GM23338 (cell line): ENCODE measurements around the gene MS4A6A.

Experiments used
- NANOG ChIP-seq: IDR thresholded peaks from 2 replicates; pipeline ENCODE4 v1.6.1; 2016; ENCODE audit warnings: antibody characterized with exemption, borderline replicate concordance
- POLR2AphosphoS5 ChIP-seq: IDR thresholded peaks from 2 replicates; pipeline ENCODE4 v1.6.1; 2016; ENCODE audit warnings: antibody characterized with exemption, low read depth
- TF ChIP-seq, protein P1 (sequence below): IDR thresholded peaks from one replicate; pipeline ENCODE4 v1.6.1; 2018; ENCODE audit warnings: antibody characterized with exemption; ENCODE audit not compliant: unreplicated experiment
- TF ChIP-seq, protein P2 (sequence below), 2 experiments: fragments of 200-600 bp in 1 of 2; sonication (generic) in 1 of 2; conservative IDR thresholded peaks; 2 replicates each; pipeline versions ENCODE4 v1.5.1 to v1.6.1; 2016 to 2017; ENCODE audit warnings: antibody characterized with exemption in 2 of 2, low read depth in 2 of 2, mild to moderate bottlenecking in 2 of 2, moderate library complexity in 1 of 2

DNA sequence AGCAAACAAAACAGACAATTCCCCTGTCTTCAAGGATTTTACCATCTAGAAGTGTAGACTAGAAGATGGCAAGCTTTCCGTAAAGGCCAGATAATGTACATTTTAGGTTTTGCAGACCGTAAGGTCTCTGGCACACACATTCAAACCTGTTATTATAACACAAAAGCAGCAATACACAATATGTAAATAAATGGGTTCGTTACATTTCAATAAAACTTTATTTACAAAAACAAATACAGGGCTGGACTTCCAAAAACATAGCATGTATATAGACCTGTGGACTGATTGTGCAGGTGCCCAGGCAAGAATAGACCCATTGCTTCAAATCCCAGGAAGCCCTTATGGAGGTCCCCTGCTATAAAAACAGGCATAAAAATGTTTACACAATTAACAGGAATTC lies 27.1 kb upstream of the MS4A6A start:
- TF ChIP-seq, protein P1, sequence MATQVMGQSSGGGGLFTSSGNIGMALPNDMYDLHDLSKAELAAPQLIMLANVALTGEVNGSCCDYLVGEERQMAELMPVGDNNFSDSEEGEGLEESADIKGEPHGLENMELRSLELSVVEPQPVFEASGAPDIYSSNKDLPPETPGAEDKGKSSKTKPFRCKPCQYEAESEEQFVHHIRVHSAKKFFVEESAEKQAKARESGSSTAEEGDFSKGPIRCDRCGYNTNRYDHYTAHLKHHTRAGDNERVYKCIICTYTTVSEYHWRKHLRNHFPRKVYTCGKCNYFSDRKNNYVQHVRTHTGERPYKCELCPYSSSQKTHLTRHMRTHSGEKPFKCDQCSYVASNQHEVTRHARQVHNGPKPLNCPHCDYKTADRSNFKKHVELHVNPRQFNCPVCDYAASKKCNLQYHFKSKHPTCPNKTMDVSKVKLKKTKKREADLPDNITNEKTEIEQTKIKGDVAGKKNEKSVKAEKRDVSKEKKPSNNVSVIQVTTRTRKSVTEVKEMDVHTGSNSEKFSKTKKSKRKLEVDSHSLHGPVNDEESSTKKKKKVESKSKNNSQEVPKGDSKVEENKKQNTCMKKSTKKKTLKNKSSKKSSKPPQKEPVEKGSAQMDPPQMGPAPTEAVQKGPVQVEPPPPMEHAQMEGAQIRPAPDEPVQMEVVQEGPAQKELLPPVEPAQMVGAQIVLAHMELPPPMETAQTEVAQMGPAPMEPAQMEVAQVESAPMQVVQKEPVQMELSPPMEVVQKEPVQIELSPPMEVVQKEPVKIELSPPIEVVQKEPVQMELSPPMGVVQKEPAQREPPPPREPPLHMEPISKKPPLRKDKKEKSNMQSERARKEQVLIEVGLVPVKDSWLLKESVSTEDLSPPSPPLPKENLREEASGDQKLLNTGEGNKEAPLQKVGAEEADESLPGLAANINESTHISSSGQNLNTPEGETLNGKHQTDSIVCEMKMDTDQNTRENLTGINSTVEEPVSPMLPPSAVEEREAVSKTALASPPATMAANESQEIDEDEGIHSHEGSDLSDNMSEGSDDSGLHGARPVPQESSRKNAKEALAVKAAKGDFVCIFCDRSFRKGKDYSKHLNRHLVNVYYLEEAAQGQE = no peak
- TF ChIP-seq, protein P2, sequence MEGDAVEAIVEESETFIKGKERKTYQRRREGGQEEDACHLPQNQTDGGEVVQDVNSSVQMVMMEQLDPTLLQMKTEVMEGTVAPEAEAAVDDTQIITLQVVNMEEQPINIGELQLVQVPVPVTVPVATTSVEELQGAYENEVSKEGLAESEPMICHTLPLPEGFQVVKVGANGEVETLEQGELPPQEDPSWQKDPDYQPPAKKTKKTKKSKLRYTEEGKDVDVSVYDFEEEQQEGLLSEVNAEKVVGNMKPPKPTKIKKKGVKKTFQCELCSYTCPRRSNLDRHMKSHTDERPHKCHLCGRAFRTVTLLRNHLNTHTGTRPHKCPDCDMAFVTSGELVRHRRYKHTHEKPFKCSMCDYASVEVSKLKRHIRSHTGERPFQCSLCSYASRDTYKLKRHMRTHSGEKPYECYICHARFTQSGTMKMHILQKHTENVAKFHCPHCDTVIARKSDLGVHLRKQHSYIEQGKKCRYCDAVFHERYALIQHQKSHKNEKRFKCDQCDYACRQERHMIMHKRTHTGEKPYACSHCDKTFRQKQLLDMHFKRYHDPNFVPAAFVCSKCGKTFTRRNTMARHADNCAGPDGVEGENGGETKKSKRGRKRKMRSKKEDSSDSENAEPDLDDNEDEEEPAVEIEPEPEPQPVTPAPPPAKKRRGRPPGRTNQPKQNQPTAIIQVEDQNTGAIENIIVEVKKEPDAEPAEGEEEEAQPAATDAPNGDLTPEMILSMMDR (conservative IDR thresholded peaks at IDR 0.05; ENCODE audit: low read depth in 2 of 2) = no peak
- TF ChIP-seq POLR2AphosphoS5 (no peak), NANOG (no peak)
